ENCODE measurements around the gene SEMA3A.
"Not testable (repeated sequence)": the region's sequence is repeated elsewhere in the genome, so short reads cannot be mapped to it uniquely, and the experiment has no call there.

SEMA3A gene

DNA sequence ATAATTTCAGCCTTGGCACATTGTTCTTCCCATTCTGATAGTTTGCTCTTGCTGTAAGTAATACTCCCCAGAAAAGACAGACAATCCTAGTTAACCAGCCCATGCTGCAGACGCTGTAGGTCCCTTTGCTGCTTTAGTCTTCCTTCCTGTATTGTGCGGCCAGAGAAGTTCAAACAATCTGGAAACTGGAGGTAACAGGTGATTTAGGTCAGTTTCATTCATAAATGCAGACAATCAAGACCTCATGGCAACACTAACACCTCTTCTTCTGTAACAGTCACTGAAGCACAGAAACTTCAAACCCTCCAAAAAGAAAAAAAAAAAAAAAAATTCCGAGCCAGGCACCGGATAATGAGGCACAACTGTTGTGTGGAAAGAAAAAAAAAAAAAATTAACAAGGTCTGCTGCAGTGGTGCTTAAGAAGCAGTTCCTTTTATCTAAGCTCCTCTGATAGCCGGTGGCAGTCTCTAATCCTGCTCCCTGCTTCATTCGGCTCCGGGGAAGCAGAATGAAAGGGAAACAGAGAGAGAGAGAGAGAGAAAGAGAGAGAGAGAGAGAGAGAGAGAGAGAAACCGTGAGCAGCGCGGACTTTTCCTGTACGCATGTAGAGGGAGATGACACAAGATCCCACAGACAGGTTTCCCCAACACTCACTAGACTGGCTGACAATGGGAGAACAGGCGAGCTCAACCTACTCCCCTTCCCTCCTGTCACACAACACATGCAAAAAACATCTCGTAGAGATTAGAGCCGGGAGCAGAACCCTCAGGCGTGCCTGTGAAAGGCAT is at the start of gene SEMA3A:
TSS of gene SEMA3A (minus strand) at position 306 of the 788 bp plus-strand sequence. CDS start at position 103, 203 bp downstream.
- DNase-seq = peak; percentile 92

DNA sequence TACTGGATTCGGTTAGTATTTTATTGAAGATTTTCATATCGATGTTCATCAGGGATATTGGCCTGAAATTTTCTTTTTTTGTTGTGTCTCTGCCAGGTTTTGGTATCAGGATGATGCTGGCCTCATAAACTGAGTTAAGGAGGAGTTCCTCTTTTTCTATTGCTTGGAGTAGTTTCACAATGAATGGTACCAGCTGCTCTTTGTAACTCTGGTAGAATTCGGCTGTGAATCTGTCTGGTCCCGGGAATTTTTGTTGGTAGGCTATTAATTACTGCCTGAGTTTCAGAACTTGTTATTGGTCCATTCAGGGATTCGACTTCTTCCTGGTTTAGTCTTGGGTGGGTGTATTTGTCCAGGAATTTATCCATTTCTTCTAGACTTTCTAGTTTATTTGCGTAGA is 48.4 kb upstream of the SEMA3A start:
- not testable (repeated sequence) for DNase-seq

DNA sequence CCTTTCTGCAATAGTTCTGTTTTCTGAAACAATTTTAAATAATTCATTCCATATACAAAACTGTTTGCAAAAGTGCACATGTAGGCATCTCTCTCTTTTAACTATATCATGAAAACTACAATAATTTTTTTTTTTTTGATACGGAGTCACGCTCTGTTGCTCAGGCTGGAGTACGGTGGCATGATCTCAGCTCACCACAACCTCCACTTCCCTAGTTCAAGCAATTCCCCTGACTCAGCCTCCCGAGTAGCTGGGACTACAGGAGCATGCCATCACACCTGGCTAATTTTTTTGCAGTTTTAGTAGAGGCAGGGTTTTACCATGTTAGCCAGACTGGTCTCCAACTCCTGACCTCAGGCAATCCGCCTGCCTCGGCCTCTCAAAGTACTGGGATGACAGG is 44.0 kb upstream of the SEMA3A start:
- DNase-seq = no peak

DNA sequence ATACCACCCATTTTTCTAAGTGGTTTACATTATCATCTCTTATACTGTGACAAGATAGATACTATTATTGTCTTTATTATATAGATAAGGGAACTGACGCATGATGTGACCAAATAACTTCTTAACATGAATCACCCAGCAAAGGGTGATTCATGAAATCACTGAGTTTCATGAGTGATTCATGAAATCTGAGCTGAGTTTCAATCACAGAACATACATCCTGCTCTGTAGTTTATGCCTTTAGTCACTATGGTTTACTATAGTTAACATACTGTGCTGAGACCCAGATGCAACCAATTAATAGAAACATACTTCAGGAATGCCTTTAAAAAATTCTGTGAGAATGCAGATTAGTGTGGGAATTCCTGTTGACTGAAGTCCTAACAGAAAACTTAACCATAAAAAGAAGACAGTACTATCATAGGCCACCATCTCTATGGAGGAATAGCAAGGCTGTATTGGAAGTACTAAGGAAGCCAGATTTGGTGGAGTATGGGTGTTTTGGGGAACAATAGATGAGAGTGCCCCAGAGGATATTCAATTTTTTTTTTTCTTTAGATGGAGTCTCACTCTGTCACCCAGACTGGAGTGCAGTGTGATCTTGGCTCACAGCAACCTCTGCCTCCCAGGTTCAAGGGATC is 43.1 kb upstream of the SEMA3A start:
- DNase-seq = no peak

DNA sequence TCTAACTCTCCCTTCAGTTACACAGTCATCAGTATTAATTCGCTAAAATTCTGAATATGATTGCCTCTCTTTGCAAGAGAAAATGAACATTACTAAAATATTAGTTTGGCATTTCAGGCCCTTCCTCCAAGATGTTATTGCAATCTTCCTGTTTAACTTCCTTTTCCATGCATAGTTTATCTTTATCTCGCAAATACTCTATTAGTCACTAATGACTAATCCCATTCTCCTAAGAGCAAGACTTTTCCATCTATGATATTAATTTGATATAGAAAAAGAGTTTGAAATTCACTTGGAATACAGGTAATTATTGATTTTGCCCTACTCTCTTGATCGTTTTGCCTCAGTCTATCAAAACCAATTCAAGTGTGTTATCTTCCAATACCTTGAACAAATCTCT is 41.8 kb upstream of the SEMA3A start:
- DNase-seq = no peak

DNA sequence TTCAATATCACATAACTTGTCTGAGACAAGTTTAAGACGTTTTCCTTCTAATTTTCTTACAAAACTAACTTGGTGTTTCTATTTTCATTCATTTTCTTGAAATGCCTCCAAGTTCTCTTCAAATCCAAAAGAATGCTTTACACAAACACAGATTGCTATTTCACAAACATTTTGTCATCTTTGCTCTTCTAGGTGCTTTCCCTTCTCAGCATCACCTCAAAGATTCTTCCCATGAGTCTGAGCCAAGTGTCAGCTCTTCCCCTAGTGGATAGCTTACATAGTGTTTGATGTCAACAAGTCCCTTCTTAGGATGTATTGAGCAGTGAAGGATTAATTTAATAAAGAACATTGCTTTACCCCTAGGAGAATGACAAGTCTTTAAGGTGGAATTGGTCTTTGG is 38.1 kb upstream of the SEMA3A start:
- DNase-seq = no peak

DNA sequence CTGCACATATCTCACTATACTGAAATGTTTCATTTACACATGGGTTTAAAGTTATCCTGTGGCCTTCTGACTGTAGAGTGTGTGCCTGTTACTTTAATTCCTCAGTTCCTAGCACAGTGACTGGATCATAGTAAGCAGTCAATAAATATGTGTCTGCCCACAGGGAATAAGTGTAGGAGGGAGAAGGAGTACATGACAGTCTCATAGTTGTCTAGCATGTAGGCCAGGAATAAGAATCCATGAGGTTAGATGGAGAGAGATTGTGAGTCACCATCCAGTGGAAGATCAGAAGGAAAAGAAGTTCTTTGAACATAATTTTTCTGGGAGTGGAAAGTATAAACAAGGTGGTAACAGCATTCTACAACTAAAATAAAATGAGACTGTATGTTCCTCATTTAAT is 36.6 kb upstream of the SEMA3A start:
- DNase-seq = no peak

DNA sequence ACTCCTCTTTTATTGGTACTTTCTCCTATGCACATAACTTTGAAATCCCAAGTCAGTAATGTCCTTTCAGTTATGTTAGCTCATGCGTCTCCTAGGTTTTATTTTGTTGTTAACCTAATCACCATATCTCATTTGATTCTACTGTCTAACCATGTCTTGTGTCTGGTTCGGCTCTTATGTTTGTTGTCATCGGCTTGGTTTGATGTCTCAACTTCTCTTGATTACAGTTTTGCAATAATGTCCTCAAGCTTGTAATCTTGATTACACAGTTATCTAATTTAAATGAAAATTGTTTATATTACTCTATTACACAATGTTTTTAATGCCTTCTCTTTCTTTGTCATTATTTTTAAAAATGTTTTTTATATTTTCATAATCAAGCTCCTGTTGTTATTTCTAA is 35.9 kb upstream of the SEMA3A start:
- DNase-seq = no peak

DNA sequence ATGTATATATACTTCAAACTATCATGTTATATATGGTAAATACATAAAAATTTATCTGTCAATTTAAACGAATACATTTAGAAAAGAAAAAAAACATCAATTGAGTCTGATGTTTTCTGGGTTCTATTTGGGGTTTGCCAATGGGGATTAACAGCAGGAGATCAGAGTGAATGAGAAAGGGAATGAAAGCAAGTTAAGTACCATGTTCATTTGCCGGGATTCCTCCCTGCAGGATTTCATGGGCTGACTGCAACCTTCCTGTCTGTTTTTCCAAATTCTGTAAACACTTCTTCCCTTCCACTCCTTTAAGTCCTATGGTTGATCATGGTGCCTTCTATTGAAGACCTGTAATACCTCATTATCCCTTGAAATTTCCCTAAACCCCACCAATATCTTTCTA is 33.9 kb upstream of the SEMA3A start:
- DNase-seq = no peak

DNA sequence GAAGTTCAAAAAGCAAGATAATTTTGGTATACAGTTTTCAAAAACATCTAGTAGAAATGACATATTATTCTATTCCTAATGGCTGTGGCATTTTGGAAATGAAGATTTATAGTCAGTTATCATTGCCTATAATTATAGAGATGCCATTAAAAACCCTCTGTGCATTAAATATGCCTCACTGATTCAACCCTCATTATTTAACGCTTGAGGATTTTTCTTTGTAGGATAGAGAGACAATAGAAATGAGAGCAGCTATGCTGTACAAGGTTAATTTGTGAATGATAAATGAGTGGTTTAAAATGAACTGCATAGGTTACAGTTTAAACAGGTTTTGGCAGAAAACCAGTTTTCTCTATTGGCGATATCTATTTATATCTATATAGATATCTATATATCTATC is 32.2 kb upstream of the SEMA3A start:
- DNase-seq = peak; percentile 60

DNA sequence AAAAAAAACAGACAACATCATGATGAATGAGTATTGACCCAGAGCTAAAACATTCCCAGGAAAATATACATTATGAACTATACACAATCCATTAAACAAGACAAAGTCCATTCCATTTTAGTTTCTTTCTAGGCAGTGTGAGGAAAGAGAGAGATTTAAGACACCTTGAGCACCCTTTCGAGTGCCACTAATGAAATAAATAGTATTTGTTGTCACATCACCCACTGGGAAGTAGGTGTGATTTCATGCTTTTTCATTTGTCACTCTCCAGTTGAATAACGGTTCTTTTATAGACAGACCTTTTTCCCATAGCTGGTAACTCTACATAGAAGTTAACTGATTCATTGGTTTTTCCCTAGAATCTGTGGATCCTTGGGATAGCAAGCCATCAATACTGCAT is 29.9 kb upstream of the SEMA3A start:
- no peak for DNase-seq

DNA sequence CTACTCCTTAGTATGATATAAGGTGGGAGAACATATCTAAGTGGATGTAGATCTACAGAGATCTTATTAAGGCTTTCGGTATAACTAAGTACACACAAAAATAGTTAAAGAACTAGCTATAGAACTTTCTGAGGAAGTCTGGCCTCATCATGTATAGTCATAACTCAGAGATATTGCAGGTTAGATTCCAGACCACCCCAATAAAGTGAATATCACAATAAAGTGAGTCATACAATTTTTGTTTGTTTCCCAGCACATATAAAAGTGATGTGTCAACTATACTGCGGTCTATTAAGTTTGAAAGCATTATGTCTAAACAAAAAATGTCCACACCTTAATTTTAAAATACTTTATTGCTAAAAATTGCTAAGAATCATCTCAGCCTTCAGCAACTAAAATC is 24.7 kb upstream of the SEMA3A start:
- DNase-seq = no peak

DNA sequence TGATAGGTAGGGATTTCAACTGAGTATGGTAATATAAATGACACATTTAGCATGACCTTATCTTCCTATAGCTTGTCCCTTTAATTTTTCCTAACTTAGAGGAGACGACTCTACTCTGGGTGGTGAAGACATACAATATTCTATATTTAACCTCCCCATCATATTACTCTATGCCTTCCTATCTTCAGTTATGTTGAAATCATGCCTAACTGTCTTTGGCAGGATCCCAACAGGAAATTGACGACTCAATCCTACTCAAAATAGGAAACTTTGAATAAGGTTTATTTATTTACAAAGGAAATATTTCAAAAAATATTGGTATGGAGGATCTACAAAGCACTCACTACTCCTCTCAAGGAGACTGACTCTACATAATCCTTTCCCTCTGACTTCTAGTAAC is 24.1 kb upstream of the SEMA3A start:
- no peak for DNase-seq

DNA sequence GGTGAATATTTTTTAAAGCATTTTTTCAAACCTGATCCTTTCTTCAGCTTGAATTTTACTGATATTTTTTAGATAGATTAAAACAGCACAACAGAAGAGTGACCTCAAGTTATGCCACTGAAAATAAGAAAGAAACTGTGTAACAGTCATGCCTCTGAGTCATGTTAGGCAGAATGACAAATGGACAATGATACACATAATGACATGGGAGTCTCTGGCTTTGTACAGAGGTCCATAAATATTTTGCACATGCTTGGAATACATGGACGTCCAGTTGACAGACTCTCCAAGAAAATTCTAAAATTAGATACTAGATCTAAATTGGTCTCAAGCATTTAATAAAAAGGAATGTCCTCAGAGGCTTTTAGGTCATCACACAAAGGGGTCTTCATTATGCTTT is 21.9 kb upstream of the SEMA3A start:
- DNase-seq = no peak

DNA sequence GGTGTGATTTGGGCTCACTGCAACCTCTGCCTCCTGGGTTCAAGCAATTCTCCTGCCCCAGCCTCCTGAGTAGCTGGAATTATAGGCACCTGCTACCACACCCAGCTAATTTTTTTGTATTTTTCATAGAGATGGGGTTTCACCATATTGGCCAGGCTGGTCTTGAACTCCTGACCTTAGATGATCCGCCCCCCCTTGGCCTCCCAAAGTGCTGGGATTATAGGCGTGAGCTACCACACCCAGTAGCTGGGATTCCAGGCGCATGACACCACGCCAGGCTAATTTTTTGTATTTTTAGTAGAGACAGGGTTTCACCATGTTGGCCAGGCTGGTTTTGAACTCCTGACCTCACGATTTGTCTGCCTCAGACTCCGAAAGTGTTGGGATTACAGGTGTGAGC is 20.2 kb upstream of the SEMA3A start:
- not testable (repeated sequence) for DNase-seq

DNA sequence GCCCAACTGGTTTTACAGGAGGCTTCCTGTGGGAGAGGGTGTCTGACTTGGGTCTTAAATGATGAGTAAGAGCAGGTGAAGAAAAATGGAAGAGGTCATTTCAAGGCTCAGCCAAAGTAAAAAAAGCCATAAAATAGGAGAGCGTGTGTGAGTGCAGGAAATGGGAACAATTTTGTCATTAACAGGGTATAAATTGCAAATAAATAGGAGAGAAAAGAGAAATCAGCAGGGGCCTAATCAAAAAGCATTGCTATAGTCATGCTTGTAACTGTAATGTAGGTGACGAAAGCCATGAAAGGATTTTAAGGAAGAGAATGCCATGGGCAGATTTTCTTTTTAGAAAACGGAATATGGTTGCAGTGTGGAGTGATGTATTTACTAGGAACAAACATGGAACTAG is 15.7 kb upstream of the SEMA3A start:
- DNase-seq = no peak

DNA sequence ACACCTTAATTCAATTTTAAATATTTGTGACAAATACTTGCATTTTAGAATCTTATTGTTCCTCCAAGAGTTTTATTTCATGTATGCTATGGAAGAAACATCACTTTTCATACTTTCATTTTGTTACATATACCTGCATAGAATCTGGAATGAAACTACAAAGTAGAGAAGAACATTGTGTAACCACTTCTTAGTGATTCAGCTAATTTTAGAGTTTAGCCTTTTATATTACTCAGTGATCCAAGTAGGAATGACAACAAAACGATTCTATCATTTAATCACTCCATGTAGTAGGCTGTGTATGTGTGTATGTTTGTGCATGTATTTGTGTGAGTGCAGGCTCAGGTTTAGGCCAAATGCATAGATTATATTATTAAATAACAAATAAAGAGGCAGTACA is 14.4 kb upstream of the SEMA3A start:
- DNase-seq = no peak

DNA sequence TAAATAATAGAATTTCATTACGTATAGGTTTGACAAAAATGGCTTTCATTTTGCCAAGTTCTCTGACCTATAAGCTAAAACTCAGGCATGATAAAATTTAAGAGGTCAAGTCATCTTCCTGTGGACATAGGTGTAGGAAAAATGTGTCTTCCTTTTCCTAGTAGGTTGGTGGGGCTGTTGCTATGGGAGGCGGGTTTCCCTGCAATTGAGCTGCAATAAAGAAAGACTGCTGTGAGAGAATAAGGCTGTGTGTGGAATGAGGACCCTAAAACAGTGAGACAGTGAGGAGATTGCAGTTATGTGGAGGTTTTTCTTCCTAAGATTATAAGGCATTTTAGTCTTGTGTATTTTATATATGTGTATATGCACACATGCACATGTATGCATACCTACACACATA is 13.0 kb upstream of the SEMA3A start:
- no peak for DNase-seq

DNA sequence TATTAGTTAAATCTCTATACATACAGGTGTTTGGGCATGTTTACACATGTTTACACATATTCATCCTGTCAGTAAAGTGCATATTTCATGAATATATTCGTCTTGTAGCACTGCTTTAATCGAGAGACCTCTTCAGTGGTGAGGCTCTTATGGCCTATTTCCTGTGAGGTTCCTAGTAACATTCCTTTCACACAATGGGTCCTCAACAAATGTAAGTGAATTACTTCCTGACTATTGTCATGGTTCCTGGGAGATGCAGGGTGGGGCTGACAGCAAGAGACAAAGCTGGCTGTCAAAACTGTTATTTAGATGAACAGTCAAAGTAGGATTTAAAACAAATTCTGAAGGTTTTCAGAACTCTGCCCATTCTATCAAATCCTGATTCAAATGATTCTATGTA is 12.4 kb upstream of the SEMA3A start:
- DNase-seq = no peak

DNA sequence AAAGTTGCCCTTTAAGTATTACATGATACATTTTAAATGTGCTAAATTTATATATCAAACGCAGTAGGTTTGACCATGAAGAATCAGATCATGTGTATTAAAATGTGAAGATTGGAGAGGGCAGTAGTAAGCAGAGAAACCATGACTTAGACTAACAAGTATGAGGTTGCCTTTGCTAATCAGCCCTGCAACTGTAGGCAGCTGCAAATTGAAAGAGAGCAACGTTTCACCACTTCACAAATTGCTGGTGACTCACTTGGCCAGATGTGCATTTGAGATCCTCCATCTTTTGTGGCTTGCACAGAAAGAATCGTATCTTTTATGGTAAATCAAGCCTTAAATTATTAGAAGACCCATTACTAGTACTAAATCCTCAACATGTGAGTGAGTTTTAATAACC is 10.1 kb upstream of the SEMA3A start:
- DNase-seq = no peak

DNA sequence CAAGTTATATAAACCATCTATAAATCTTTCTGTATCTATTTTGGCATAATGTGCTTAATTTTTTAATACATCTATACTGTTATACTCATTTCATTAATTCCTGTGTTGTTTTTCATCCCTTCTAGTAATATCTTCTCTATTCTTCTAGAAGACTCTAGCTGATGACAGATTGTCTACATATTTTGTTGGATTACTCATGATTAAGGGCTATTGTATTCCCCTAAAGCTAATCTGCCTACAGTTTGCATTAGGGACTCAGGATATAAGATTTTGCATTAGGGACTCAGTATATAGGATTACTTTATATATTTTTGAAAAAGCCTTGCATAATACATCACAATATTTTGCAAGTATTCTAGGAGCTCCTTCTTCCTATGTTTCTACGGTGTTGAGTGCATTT is 8.3 kb upstream of the SEMA3A start:
- DNase-seq = no peak

DNA sequence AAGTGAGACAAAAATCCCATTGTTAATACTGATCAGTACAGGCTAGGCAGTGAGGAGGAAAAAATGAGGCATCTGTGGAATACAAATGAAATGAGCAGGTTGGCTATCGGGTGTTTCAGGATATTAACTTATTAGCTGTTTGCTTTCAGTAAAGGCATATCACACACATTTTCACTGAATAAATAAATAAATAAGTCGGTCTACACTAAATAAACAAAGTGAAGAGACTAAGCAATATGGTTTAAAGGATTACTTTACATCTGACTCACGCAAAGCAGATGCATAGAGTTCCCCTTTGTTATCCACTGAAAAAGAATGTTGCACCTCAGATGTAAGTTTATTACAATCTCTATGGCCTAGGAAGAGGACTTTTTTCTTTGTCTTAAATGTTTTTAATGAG is 6.3 kb upstream of the SEMA3A start:
- DNase-seq = peak; percentile 26

DNA sequence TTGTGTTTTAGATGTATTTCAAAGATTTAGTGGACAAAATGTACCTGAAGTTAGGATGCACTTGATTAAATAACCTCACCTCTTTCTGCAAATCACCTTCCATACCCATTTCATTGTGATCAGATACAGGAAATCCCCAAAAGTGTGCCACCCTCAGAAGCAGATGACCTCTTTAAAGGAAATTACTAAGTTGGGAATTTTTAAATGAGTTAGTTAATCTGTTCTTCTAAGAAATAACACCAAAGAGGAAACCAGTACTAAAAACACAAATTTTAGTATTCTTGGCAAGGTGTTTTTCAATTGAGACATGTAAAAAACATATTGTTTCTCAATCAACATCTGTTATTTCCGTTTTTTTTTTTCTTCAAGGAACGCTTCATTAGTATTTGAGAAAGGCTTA is 4.6 kb upstream of the SEMA3A start:
- no peak for DNase-seq

DNA sequence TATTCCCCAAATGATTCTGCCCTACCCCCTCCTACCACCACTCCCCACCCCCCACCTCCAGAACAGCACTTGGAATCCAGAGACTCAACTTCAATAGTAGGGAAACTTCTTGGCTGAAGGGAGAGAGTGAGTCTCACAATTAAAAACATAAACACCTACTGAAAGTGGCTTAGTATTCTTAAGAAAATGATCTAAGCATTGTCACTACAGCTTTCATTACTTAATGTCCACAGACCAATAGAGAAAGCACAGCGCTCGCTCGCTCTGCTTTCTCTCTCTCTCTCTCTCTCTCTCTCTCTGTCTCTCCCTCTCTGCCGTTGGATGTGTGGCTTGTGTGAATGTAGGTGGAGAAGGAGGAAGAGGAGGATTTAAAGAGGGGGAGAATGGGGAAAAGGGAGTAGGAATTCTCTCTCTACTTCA is 1.5 kb upstream of the SEMA3A start:
- DNase-seq = peak; percentile 75
